Mammary epithelial cell (primary cell): ENCODE results near the gene CAMK2A.

Source experiments
- EZH2 ChIP-seq: IDR thresholded peaks from 2 replicates; pipeline ENCODE4 v1.6.1; 2012; ENCODE audit warnings: low read length, inconsistent platforms, borderline replicate concordance
- TF ChIP-seq, protein P1 (sequence below), 2 donors: IDR thresholded peaks in 1 of 2; conservative IDR thresholded peaks in 1 of 2; 2 replicates each; pipeline ENCODE4 v1.5.1; 2011 to 2012; ENCODE audit warnings: inconsistent platforms in 2 of 2, low read length in 2 of 2, mild to moderate bottlenecking in 2 of 2, control low read depth in 1 of 2, low read depth in 1 of 2; ENCODE audit not compliant: insufficient read depth in 1 of 2; ENCODE audit errors: extremely low read depth in 1 of 2

DNA sequence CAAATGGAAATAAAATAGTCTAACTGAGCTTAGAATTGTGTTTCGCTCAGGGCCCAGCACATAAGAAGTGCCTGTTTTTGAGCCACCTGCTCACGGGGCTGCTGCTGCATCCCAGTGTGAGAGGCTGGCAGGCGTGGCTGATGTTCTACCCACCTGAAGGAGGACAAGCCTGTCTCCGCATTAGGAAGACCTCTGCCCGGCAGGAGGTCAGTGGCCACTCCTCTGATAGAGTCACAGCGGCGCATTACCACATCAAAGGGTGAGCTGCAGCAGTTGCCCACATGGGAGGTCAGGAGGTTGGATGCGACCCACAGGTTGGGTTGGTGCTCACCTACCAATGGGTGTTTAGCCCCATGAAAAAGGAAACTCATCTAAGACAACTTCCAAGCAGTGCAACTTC, 103.4 kb downstream of the CAMK2A start:
- TF ChIP-seq, protein P1, sequence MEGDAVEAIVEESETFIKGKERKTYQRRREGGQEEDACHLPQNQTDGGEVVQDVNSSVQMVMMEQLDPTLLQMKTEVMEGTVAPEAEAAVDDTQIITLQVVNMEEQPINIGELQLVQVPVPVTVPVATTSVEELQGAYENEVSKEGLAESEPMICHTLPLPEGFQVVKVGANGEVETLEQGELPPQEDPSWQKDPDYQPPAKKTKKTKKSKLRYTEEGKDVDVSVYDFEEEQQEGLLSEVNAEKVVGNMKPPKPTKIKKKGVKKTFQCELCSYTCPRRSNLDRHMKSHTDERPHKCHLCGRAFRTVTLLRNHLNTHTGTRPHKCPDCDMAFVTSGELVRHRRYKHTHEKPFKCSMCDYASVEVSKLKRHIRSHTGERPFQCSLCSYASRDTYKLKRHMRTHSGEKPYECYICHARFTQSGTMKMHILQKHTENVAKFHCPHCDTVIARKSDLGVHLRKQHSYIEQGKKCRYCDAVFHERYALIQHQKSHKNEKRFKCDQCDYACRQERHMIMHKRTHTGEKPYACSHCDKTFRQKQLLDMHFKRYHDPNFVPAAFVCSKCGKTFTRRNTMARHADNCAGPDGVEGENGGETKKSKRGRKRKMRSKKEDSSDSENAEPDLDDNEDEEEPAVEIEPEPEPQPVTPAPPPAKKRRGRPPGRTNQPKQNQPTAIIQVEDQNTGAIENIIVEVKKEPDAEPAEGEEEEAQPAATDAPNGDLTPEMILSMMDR (conservative IDR thresholded peaks at IDR 0.05 in 1 of 2, IDR thresholded peaks at IDR 0.05 in 1 of 2; ENCODE audit: extremely low read depth in 1 of 2, insufficient read depth in 1 of 2, low read depth in 1 of 2, low read length in 2 of 2): no peak
- no peak for TF ChIP-seq EZH2
